ENCODE data around the gene SDK2.

DNA sequence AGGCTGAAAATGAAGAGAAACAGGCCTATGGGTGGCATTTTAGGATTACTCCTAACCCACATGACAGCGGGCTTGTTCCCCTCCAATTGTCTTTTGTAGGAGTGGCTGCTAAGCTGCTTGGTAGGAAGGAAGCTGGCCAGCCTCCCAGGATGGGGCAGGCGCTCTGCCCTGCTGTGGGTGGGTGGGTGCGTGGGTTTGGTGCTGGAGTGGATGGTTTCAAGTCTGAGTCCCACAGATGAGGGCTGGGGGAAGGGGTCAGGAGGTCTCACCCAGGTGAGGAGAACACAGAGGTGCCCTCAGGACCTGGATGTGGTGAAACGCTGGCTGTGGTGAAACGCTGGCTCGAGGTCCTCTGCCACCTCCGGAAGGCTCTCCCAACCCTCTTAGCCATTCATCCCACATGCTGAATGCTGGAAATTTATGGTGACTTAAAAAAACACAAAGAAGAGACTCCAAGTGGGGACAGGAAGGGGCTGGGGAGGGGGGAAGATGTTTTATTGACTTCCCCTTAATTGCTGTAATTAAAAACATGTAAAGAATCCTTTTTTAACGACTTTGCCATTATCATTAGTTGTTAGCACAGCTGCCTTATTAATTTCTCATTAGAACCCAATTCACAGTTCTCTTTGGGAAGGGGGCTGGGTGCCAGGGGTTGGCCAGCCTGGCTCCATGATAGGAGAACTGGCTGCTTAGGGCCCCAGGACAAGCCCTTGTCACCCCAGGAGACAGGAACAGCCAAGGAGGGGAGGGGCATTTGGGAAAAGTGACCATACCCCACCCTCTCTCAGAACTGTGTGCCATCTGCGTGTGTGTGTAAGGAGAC lies 178.9 kb downstream of the SDK2 start:
- TF ChIP-seq, protein P1, sequence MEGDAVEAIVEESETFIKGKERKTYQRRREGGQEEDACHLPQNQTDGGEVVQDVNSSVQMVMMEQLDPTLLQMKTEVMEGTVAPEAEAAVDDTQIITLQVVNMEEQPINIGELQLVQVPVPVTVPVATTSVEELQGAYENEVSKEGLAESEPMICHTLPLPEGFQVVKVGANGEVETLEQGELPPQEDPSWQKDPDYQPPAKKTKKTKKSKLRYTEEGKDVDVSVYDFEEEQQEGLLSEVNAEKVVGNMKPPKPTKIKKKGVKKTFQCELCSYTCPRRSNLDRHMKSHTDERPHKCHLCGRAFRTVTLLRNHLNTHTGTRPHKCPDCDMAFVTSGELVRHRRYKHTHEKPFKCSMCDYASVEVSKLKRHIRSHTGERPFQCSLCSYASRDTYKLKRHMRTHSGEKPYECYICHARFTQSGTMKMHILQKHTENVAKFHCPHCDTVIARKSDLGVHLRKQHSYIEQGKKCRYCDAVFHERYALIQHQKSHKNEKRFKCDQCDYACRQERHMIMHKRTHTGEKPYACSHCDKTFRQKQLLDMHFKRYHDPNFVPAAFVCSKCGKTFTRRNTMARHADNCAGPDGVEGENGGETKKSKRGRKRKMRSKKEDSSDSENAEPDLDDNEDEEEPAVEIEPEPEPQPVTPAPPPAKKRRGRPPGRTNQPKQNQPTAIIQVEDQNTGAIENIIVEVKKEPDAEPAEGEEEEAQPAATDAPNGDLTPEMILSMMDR (IDR thresholded peaks at IDR 0.05) = no peak
- no peak for TF ChIP-seq POLR2A (IDR thresholded peaks at IDR 0.05)

Measured in Peyer's patch (tissue), 4 donors.